K562 (cell line): Measurements from ENCODE around the gene OCRL.

Experiments
- ATF2 ChIP-seq: sonication (generic); formaldehyde crosslinking; IDR thresholded peaks from 2 replicates; pipeline ENCODE4 v1.8.1; 2022; ENCODE audit warnings: missing genetic modification reagents
- CREM ChIP-seq: IDR thresholded peaks from 2 replicates; pipeline ENCODE4 v1.6.1; 2014; ENCODE audit warnings: antibody characterized with exemption, low read depth
- POLR2A ChIP-seq: fragments of 450-650 bp; conservative IDR thresholded peaks from 2 replicates; pipeline ENCODE4 v1.6.1; 2016
- SMAD3 ChIP-seq: fragments of 450-650 bp; formaldehyde crosslinking; conservative IDR thresholded peaks from 2 replicates; pipeline ENCODE4 v1.4.0; 2020; ENCODE audit warnings: mild to moderate bottlenecking
- ZNF134 ChIP-seq: fragments of 250-450 bp; sonication (Bioruptor Pico); conservative IDR thresholded peaks from 2 replicates; pipeline ENCODE4 v1.4.0; 2020
- ZZZ3 ChIP-seq: fragments of 450-650 bp; IDR thresholded peaks from 2 replicates; pipeline ENCODE4 v1.6.1; 2016; ENCODE audit warnings: antibody characterized with exemption, mild to moderate bottlenecking, moderate library complexity
- TF ChIP-seq, protein P1 (sequence below), 3 experiments: IDR thresholded peaks in 2 of 3; conservative IDR thresholded peaks in 1 of 3; 2 replicates each; pipeline ENCODE4 v1.5.1; 2011 to 2012; ENCODE audit warnings: low read length in 3 of 3, mild to moderate bottlenecking in 3 of 3, control low read depth in 2 of 3, improper control_type of control experiment in 1 of 3, inconsistent platforms in 1 of 3, low read depth in 1 of 3, mixed read lengths in 1 of 3, moderate library complexity in 1 of 3; ENCODE audit not compliant: insufficient read depth in 2 of 3

DNA sequence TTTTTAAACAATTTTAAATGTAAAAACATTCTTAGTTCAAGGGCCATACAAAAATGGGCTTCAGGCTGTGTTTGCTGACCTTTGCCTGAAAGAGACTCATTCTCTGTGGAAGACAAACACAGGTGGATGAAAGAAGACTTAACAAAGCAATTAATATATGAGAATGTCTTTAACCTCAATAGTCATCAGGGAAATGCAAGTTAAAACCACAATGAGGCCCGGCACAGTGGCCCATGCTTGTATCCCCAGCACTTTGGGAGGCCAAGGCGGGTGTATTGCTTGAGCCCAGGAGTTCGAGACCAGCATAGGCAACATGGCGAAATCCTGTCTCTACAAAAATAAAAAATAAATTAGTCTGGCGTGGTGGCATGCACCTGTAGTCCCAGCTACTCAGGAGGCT lies 9.6 kb upstream of the OCRL start:
- TF ChIP-seq, protein P1, sequence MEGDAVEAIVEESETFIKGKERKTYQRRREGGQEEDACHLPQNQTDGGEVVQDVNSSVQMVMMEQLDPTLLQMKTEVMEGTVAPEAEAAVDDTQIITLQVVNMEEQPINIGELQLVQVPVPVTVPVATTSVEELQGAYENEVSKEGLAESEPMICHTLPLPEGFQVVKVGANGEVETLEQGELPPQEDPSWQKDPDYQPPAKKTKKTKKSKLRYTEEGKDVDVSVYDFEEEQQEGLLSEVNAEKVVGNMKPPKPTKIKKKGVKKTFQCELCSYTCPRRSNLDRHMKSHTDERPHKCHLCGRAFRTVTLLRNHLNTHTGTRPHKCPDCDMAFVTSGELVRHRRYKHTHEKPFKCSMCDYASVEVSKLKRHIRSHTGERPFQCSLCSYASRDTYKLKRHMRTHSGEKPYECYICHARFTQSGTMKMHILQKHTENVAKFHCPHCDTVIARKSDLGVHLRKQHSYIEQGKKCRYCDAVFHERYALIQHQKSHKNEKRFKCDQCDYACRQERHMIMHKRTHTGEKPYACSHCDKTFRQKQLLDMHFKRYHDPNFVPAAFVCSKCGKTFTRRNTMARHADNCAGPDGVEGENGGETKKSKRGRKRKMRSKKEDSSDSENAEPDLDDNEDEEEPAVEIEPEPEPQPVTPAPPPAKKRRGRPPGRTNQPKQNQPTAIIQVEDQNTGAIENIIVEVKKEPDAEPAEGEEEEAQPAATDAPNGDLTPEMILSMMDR (IDR thresholded peaks at IDR 0.05 in 2 of 3, conservative IDR thresholded peaks at IDR 0.05 in 1 of 3; ENCODE audit: insufficient read depth in 2 of 3, low read depth in 1 of 3, low read length in 3 of 3), result no peak
- TF ChIP-seq ZZZ3, result no peak
- no peak for TF ChIP-seq SMAD3 (CRISPR knock-in tag)
- no peak for TF ChIP-seq ZNF134 (CRISPR knock-in tag)
- TF ChIP-seq ATF2 (CRISPR knock-in tag), result no peak
- no peak for TF ChIP-seq CREM
- no peak for TF ChIP-seq POLR2A
